PFSK-1 (cell line): ENCODE measurements around the gene SCLY.

ENCODE experiments used
- FOXP2 ChIP-seq: optimal IDR thresholded peaks from 2 replicates; pipeline ENCODE3; 2011; ENCODE audit warnings: borderline replicate concordance, control low read depth, inconsistent platforms; ENCODE audit not compliant: insufficient read depth; ENCODE audit errors: extremely low read length, extremely low read depth
- POLR2AphosphoS5 ChIP-seq: IDR thresholded peaks from 2 replicates; pipeline ENCODE4 v1.6.1; 2012; ENCODE audit warnings: low read depth, mild to moderate bottlenecking, control low read depth, low read length, moderate library complexity
- SIN3A ChIP-seq: IDR thresholded peaks from 2 replicates; pipeline ENCODE4 v1.6.1; 2012; ENCODE audit warnings: mild to moderate bottlenecking, low read length, moderate library complexity, borderline replicate concordance; ENCODE audit not compliant: insufficient read depth
- TAF1 ChIP-seq: IDR thresholded peaks from 2 replicates; pipeline ENCODE4 v1.6.1; 2012; ENCODE audit warnings: low read length, control low read depth, borderline replicate concordance; ENCODE audit not compliant: insufficient read depth
- TF ChIP-seq, protein P1 (sequence below), 2 experiments: IDR thresholded peaks; 2 replicates each; pipeline versions ENCODE4 v1.6.1 to v1.8.0; 2011 to 2012; ENCODE audit warnings: low read depth in 2 of 2, low read length in 2 of 2, control low read depth in 1 of 2, inconsistent platforms in 1 of 2, mild to moderate bottlenecking in 1 of 2, moderate library complexity in 1 of 2; ENCODE audit not compliant: insufficient read depth in 1 of 2

The SCLY gene

DNA sequence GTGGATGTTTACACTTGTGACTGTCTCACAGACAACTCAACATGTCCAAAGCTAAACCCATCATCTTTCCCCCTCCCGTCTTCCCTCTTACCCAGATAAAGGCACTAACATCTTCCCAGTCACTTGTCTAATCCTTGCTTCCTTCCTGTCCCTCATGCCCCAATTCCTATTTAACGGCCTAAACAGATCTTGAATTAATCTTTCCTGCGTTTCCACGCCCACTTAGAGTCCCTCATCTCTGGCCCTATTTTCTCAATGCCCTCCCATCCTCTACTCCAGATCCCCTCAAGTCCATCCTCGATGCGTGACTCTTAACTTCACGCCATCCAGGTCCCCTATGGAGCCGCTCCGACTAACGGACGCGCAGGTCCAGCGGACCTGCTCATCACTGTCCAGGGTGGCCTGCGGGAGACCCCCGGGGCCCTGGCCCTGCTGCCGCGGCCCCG lies 682 bp upstream of the SCLY start:
- no peak for TF ChIP-seq POLR2AphosphoS5
- TF ChIP-seq SIN3A: no peak
- no peak for TF ChIP-seq FOXP2
- TF ChIP-seq TAF1: no peak
- TF ChIP-seq, protein P1, sequence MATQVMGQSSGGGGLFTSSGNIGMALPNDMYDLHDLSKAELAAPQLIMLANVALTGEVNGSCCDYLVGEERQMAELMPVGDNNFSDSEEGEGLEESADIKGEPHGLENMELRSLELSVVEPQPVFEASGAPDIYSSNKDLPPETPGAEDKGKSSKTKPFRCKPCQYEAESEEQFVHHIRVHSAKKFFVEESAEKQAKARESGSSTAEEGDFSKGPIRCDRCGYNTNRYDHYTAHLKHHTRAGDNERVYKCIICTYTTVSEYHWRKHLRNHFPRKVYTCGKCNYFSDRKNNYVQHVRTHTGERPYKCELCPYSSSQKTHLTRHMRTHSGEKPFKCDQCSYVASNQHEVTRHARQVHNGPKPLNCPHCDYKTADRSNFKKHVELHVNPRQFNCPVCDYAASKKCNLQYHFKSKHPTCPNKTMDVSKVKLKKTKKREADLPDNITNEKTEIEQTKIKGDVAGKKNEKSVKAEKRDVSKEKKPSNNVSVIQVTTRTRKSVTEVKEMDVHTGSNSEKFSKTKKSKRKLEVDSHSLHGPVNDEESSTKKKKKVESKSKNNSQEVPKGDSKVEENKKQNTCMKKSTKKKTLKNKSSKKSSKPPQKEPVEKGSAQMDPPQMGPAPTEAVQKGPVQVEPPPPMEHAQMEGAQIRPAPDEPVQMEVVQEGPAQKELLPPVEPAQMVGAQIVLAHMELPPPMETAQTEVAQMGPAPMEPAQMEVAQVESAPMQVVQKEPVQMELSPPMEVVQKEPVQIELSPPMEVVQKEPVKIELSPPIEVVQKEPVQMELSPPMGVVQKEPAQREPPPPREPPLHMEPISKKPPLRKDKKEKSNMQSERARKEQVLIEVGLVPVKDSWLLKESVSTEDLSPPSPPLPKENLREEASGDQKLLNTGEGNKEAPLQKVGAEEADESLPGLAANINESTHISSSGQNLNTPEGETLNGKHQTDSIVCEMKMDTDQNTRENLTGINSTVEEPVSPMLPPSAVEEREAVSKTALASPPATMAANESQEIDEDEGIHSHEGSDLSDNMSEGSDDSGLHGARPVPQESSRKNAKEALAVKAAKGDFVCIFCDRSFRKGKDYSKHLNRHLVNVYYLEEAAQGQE (IDR thresholded peaks at IDR 0.05; ENCODE audit: insufficient read depth in 1 of 2, low read depth in 2 of 2, low read length in 2 of 2): no peak

DNA sequence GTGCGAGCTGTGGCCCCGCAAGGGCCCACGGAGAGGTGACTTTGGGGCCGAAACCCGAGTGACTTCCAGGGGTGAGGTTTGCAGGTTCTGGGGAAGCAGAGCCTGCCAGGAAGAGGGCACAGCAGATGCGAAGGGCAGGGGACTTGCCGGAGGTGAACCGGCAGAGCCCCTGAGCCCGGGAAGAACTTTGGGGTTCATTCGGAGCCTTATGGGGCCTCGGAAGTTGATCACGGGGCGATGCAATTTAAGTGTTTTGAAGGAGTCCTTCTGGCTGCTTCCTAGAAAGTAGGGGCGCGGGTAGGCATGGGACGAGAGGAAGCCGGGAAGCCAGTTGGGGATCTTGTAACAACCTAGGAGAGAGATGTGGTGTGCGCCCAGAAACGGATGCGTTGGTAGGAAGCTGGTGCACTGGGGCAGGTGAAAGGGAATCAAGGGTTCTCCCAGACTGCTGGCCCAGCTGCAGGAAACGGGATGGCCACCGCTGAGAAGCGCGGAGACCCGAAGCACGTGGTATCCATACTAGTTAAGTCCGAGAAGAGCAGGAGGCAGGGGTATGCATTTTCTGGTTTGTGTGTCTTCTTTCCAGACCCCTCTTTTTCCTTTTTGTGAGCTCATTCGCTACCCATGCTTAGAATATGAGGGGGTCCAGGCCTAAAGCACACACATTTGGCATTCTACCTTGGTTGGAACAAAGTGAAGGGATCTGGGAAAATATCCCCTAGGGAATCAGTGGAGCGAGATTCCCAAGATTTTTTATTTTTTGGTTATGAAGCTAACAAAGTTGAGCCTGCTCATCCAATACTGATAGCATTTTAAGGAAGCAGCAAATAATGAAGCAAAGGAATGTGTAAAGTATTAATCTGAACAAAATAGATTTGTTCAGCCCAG lies 758 bp downstream of the SCLY start:
- no peak for TF ChIP-seq POLR2AphosphoS5
- TF ChIP-seq, protein P1 (IDR thresholded peaks at IDR 0.05; ENCODE audit: insufficient read depth in 1 of 2, low read depth in 2 of 2, low read length in 2 of 2): 0 out of 4 replicates have a peak, but pooled peaks of 1 of the 2 experiments have one; percentile 14
- TF ChIP-seq SIN3A: 0 out of 2 replicates have a peak, but pooled peaks have one; percentile 62

DNA sequence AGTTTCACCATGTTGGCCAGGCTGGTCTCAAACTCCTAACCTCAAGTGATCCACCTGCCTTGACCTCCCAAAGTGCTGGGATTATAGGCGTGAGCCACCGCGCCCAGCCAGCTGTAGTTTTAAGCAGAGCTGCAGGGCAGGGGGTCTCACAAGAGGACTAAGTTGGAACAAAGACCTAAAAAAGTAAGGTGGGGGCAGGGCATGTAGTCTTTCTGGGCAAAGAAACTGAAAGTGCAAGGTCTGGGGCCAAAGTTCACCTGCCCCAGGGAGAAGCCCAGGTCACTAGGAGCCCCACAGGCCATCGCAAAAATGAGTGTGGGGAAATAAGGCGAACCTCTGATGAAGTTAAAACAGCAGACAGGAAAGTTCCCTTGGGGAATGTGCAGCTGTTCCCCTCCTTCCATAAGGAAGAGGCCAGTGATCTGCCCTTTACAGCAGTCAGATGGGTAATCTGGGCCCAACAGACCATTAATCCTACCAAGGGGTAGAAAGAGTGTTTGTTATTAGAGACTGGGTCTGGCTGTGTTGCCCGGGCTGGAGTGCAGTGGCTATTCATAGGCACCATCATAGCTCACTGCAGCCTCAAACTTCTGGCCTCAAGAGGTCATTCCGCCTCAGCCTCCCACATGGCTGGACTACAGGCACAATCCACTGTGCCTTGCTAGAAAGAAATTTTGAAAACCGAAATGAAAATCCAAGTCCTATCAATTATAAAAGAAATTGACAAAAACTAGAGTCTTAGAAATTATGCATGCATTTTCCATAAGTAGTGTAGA lies 2.8 kb downstream of the SCLY start:
- TF ChIP-seq POLR2AphosphoS5: no peak

DNA sequence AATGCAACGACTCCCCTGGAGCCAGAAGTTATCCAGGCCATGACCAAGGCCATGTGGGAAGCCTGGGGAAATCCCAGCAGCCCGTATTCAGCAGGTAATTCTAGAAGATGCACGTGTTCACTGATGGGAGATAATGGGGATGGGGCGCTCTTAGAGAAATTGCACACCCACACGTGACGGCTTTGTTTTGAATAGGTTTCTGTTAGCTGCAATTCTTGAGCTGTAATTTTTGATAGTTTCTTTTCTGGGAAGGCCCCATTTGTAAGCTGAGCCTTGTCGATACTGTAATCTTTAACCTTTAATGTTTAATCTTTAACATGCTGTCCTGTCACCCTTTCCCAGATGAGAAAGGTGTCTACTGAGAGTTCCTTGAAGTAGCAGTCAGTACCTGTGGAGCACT lies 3.6 kb downstream of the SCLY start:
- TF ChIP-seq, protein P1 (IDR thresholded peaks at IDR 0.05; ENCODE audit: insufficient read depth in 1 of 2, low read depth in 2 of 2, low read length in 2 of 2): no peak
- no peak for TF ChIP-seq POLR2AphosphoS5

DNA sequence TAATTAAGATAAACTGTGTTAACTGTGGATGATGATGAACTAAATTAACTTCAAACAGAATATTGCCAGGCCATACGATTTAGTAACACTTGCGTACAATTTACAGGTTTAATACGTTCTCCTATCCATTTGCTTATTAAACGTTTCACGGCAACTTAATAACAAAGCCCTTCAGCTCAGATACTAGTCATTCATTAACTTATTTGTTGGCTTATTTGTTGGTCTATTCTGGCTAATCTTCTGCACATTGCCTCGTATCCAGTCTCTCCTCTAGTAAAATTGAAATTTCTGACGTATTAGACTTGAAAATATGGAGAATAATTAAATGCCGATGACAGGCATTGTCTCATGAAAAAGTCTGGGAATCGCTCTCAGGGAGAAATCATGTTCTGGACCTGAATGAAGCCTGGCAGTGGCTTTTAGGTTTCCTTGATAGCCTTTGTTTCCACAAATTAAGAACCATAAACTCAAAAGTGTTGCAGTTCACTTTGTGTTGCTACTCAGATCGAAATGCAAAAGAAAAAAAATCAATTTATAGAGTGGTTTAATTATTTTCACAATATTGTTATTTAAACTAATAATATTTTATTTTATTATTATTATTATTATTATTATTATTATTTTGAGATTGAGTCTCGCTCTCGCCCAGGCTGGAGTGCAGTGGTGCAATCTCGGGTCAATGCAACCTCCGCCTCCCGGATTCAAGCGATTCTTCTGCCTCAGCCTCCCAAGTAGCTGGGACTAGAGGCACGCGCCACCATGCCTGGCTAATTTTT lies 4.5 kb downstream of the SCLY start:
- TF ChIP-seq FOXP2: no peak
- no peak for TF ChIP-seq POLR2AphosphoS5
- TF ChIP-seq, protein P1 (IDR thresholded peaks at IDR 0.05; ENCODE audit: insufficient read depth in 1 of 2, low read depth in 2 of 2, low read length in 2 of 2): no peak
- TF ChIP-seq SIN3A: no peak
- TF ChIP-seq TAF1: no peak
